ENCODE measurements around the gene YIPF3. TPM values are rescaled to one million over a fixed set of nuclear protein-coding genes. Genes with fewer than 3 reads are reported as not detected.

YIPF3 gene
- total and polyA plus RNA-seq, 9 of the 15 experiments (the other 6 are each of a cell fraction or from before 2014, with no cell fraction given): 27.5 to 75.3 (median 57.6) TPM

DNA sequence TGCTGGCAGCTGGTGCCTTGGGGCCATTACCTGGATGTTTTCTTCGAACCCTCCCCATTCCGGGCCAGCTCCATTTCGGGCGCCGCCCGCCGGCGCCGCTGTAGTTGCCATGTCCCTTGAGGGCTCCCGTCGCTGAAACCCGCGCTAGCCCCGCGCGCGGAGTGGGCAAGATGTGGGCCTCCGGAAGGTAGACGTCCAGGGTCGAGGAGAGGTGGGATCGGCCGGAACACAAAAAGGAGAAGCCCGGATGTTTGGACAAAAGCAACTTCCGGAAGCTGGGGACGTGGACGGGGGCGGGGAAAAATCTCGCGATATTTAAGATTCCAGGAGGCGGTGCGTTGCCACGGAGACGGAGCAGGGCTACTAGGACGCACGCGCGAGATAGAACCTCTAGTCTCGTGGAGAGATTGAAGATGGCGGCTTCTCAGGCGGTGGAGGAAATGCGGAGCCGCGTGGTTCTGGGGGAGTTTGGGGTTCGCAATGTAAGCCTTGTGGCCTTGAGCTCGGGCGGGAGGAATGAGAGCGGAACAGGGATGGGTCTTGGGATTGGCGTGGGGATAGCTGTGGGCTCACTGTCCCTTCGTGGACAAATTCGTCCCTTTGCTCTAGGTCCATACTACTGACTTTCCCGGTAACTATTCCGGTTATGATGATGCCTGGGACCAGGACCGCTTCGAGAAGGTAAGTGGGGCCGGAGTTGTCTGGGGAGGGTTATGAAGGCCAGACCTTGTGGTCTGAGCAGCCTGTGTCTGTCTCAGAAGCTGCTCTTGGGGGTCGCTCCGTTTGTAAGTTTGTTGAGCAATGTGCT, at the start of gene YIPF3, which contains the start of gene POLR1C (continued):
- TF ChIP-seq, protein P1, sequence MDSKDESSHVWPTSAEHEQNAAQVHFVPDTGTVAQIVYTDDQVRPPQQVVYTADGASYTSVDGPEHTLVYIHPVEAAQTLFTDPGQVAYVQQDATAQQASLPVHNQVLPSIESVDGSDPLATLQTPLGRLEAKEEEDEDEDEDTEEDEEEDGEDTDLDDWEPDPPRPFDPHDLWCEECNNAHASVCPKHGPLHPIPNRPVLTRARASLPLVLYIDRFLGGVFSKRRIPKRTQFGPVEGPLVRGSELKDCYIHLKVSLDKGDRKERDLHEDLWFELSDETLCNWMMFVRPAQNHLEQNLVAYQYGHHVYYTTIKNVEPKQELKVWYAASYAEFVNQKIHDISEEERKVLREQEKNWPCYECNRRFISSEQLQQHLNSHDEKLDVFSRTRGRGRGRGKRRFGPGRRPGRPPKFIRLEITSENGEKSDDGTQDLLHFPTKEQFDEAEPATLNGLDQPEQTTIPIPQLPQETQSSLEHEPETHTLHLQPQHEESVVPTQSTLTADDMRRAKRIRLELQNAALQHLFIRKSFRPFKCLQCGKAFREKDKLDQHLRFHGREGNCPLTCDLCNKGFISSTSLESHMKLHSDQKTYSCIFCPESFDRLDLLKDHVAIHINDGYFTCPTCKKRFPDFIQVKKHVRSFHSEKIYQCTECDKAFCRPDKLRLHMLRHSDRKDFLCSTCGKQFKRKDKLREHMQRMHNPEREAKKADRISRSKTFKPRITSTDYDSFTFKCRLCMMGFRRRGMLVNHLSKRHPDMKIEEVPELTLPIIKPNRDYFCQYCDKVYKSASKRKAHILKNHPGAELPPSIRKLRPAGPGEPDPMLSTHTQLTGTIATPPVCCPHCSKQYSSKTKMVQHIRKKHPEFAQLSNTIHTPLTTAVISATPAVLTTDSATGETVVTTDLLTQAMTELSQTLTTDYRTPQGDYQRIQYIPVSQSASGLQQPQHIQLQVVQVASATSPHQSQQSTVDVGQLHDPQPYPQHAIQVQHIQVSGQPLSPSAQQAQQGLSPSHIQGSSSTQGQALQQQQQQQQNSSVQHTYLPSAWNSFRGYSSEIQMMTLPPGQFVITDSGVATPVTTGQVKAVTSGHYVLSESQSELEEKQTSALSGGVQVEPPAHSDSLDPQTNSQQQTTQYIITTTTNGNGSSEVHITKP (IDR thresholded peaks at IDR 0.05; ENCODE audit: partially characterized antibody): peak; percentile 51
- TF ChIP-seq CBX2 (IDR thresholded peaks at IDR 0.05; ENCODE audit: insufficient read depth, low read length, poor library complexity, severe bottlenecking) (no peak), XRCC4 (IDR thresholded peaks at IDR 0.05; ENCODE audit: extremely low read depth, insufficient read depth, insufficient read length) (no peak), C11orf30 (IDR thresholded peaks at IDR 0.05; ENCODE audit: low read depth) (peak; percentile 90), ZNF347 (CRISPR knock-in tag; IDR thresholded peaks at IDR 0.05; ENCODE audit: low read depth) (no peak), SOX6 (IDR thresholded peaks at IDR 0.05) (no peak), ZNF165 (CRISPR knock-in tag; IDR thresholded peaks at IDR 0.05; ENCODE audit: borderline replicate concordance) (no peak), SUPT5H (IDR thresholded peaks at IDR 0.05) (peak; percentile 98), TARDBP (IDR thresholded peaks at IDR 0.05) (0 out of 2 replicates have a peak, but pooled peaks have one; percentile 14), ZNF263 (CRISPR knock-in tag; IDR thresholded peaks at IDR 0.05; ENCODE audit: borderline replicate concordance) (no peak), SETDB1 (IDR thresholded peaks at IDR 0.05; ENCODE audit: low read length) (peak; percentile 13), RB1 (IDR thresholded peaks at IDR 0.05; ENCODE audit: low read depth) (peak; percentile 63), SREBF2 (CRISPR knock-in tag; IDR thresholded peaks at IDR 0.05) (no peak), MCM5 (IDR thresholded peaks at IDR 0.05; ENCODE audit: low read depth) (no peak), SAFB2 (IDR thresholded peaks at IDR 0.05; ENCODE audit: borderline replicate concordance, low read depth, low read length, severe bottlenecking) (no peak)
- TF ChIP-seq, protein P2, sequence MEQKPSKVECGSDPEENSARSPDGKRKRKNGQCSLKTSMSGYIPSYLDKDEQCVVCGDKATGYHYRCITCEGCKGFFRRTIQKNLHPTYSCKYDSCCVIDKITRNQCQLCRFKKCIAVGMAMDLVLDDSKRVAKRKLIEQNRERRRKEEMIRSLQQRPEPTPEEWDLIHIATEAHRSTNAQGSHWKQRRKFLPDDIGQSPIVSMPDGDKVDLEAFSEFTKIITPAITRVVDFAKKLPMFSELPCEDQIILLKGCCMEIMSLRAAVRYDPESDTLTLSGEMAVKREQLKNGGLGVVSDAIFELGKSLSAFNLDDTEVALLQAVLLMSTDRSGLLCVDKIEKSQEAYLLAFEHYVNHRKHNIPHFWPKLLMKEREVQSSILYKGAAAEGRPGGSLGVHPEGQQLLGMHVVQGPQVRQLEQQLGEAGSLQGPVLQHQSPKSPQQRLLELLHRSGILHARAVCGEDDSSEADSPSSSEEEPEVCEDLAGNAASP (IDR thresholded peaks at IDR 0.05): no peak
- TF ChIP-seq, protein P3, sequence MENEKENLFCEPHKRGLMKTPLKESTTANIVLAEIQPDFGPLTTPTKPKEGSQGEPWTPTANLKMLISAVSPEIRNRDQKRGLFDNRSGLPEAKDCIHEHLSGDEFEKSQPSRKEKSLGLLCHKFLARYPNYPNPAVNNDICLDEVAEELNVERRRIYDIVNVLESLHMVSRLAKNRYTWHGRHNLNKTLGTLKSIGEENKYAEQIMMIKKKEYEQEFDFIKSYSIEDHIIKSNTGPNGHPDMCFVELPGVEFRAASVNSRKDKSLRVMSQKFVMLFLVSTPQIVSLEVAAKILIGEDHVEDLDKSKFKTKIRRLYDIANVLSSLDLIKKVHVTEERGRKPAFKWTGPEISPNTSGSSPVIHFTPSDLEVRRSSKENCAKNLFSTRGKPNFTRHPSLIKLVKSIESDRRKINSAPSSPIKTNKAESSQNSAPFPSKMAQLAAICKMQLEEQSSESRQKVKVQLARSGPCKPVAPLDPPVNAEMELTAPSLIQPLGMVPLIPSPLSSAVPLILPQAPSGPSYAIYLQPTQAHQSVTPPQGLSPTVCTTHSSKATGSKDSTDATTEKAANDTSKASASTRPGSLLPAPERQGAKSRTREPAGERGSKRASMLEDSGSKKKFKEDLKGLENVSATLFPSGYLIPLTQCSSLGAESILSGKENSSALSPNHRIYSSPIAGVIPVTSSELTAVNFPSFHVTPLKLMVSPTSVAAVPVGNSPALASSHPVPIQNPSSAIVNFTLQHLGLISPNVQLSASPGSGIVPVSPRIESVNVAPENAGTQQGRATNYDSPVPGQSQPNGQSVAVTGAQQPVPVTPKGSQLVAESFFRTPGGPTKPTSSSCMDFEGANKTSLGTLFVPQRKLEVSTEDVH (IDR thresholded peaks at IDR 0.05; ENCODE audit: low read depth, partially characterized antibody): peak; percentile 89
- TF ChIP-seq, protein P4, sequence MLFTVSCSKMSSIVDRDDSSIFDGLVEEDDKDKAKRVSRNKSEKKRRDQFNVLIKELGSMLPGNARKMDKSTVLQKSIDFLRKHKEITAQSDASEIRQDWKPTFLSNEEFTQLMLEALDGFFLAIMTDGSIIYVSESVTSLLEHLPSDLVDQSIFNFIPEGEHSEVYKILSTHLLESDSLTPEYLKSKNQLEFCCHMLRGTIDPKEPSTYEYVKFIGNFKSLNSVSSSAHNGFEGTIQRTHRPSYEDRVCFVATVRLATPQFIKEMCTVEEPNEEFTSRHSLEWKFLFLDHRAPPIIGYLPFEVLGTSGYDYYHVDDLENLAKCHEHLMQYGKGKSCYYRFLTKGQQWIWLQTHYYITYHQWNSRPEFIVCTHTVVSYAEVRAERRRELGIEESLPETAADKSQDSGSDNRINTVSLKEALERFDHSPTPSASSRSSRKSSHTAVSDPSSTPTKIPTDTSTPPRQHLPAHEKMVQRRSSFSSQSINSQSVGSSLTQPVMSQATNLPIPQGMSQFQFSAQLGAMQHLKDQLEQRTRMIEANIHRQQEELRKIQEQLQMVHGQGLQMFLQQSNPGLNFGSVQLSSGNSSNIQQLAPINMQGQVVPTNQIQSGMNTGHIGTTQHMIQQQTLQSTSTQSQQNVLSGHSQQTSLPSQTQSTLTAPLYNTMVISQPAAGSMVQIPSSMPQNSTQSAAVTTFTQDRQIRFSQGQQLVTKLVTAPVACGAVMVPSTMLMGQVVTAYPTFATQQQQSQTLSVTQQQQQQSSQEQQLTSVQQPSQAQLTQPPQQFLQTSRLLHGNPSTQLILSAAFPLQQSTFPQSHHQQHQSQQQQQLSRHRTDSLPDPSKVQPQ (CRISPR knock-in tag; IDR thresholded peaks at IDR 0.05; ENCODE audit: borderline replicate concordance): no peak
